OCI-LY3 (cell line): Measurements from ENCODE around the gene WAS.

Experiments
- H2AFZ ChIP-seq: fragments of 200-600, 300-600 bp; shearing (Covaris generic); 2 replicates; pipeline ENCODE4 v1.6.0; 2014; ENCODE audit warnings: antibody characterized with exemption, low read depth, low read length
- H3K27ac ChIP-seq: fragments of 200-600, 300-600 bp; sonication (generic); 2 replicates; pipeline ENCODE4 v1.5.1; 2014; ENCODE audit warnings: mild to moderate bottlenecking, low read length, moderate library complexity, mixed read lengths
- H3K27me3 ChIP-seq: fragments of 200-600, 300-600 bp; sonication (generic); 2 replicates; pipeline ENCODE4 v1.6.1; 2014; ENCODE audit warnings: low read depth, low read length, mixed read lengths
- H3K36me3 ChIP-seq: fragments of 200-600, 300-600 bp; sonication (generic); replicated peaks from 2 replicates; pipeline ENCODE3; 2014; ENCODE audit warnings: low read depth, low read length, mixed read lengths
- H3K4me1 ChIP-seq: fragments of 300-600, 200-600 bp; sonication (generic); 2 replicates; pipeline ENCODE4 v1.6.1; 2014; ENCODE audit warnings: low read length, mixed read lengths
- H3K4me2 ChIP-seq: fragments of 200-600, 300-600 bp; sonication (generic); 2 replicates; pipeline ENCODE4 v1.6.1; 2014; ENCODE audit warnings: low read length, mixed read lengths
- H3K4me3 ChIP-seq: fragments of 300-600, 200-600 bp; sonication (generic); 2 replicates; pipeline ENCODE4 v1.5.1; 2014; ENCODE audit warnings: antibody characterized with exemption, mild to moderate bottlenecking, low read length, moderate library complexity
- H3K79me2 ChIP-seq: fragments of 300-600, 200-600 bp; shearing (Covaris generic); 2 replicates; pipeline ENCODE4 v1.6.1; 2014; ENCODE audit warnings: mild to moderate bottlenecking, low read length, mixed read lengths
- H3K9ac ChIP-seq: fragments of 300-600, 200-600 bp; shearing (Covaris generic); 2 replicates; pipeline ENCODE4 v1.6.0; 2014; ENCODE audit warnings: mild to moderate bottlenecking, low read length, moderate library complexity
- H3K9me3 ChIP-seq: fragments of 200-600, 300-600 bp; shearing (Covaris generic); 2 replicates; pipeline ENCODE4 v1.6.1; 2014; ENCODE audit warnings: low read length, mixed read lengths; ENCODE audit not compliant: insufficient read depth
- H4K20me1 ChIP-seq: fragments of 200-600, 300-600 bp; sonication (generic); 2 replicates; pipeline ENCODE4 v1.6.1; 2016; ENCODE audit warnings: low read length, mixed read lengths; ENCODE audit not compliant: insufficient read depth
- CTCF ChIP-seq: fragments of 200-600, 300-600 bp; sonication (generic); IDR thresholded peaks from 2 replicates; pipeline ENCODE4 v1.5.1; 2014; ENCODE audit warnings: antibody characterized with exemption, low read length, low read depth
- EZH2phosphoT487 ChIP-seq: fragments of 200-600 bp; shearing (Covaris generic); IDR thresholded peaks from 2 replicates; pipeline ENCODE4 v1.6.1; 2018; ENCODE audit warnings: antibody characterized with exemption, mixed run types, low read depth

WAS gene

DNA sequence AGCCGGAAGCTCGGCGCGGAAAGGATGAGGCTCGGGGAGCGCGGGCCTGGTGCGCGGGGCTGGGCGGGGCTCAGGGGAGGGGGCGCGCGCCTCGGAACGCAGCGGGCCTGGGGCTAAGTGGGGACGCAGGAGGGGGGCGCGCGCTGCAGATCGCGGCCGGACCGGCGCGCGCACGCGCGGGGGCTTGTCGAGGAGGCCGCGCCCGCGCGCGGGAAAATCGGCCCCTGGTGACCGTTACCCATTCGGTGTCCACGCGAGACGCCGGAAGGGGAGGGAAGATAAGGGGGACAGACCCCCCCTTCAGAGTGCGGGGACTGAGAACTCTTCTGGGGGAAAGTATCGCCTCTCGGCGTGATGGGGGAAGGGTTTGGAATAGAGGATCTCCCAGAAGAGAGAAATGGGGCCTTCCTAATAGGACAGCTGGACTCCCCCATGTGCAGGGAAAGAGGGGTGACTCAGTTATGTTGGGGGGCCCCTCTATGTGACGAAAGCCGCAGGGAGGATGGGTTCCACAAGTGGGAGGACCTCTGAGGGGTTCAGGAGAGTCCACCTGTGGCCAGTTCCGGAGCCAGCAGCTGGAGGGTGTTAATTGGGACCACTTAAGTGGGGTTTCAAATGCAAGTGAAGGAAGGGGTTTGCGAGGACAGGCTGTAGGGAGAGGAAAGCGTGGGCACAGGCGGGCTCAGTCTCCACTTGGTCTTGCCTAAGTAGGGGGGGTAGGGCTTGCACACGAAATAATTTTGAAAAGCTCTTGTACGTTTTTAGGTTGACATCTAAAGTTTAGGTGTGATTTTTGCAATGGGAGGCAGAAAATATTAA, 13.5 kb downstream of the WAS start:
- Histone ChIP-seq H3K9ac (peak overlapping the region; percentile 91), H3K4me3 (peak overlapping the region; percentile 100), H3K27me3 (no peaks in the 10 kb centered on the region), H3K27ac (peak overlapping the region; percentile 67), H2AFZ (0 out of 2 replicates have a peak overlapping the region, but pooled peaks have one; percentile 30), H3K4me1 (peaks cover 14% of the 10 kb centered on the region), H3K4me2 (peak overlapping the region; percentile 93), H3K36me3 (peaks cover 25% of the 10 kb centered on the region), H4K20me1 (no peaks in the 10 kb centered on the region), H3K9me3 (no peaks in the 10 kb centered on the region), H3K79me2 (peaks cover 52% of the 10 kb centered on the region)
- TF ChIP-seq EZH2phosphoT487 (no peak), CTCF (no peak)

DNA sequence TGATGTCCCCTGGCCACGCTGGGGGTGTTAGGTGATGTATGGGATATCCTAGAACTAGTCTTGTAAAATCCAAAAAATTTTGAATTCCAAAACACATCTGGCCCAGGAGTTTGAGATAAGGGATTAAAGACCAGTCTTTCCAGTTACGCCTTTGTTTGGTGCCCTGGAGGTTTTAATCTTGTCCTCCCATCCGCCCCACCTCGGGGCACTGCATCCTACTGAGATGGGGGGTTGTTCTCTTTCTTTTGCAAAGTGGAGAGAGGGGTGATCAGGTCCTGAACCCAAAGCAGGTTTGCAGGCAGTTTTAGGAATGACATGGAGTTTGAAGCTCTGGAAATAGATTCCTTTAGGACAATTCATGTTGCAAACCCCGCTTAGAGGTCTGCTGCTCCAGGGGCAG, 14.7 kb downstream of the WAS start:
- H3K9me3 ChIP-seq: no peaks in the 10 kb centered on the region
- H2AFZ ChIP-seq: no peak overlapping the region
- H3K4me3 ChIP-seq: 0 out of 2 replicates have a peak overlapping the region, but pooled peaks have one; percentile 100
- no peaks in the 10 kb centered on the region for H3K27me3 ChIP-seq
- H3K36me3 ChIP-seq: peaks cover 31% of the 10 kb centered on the region
- H3K4me1 ChIP-seq: peaks cover 14% of the 10 kb centered on the region
- TF ChIP-seq CTCF: no peak
- TF ChIP-seq EZH2phosphoT487: no peak
- no peaks in the 10 kb centered on the region for H4K20me1 ChIP-seq
- H3K79me2 ChIP-seq: peaks cover 52% of the 10 kb centered on the region
- H3K9ac ChIP-seq: no peak overlapping the region
- no peak overlapping the region for H3K4me2 ChIP-seq
- H3K27ac ChIP-seq: no peak overlapping the region

- H2AFZ ChIP-seq: no peak overlapping the region
- no peaks in the 10 kb centered on the region for H3K27me3 ChIP-seq
- no peak overlapping the region for H3K27ac ChIP-seq
- no peak overlapping the region for H3K9ac ChIP-seq
- H3K9me3 ChIP-seq: no peaks in the 10 kb centered on the region
- H3K4me3 ChIP-seq: no peak overlapping the region
- H3K4me1 ChIP-seq: peaks cover 10% of the 10 kb centered on the region
- H3K79me2 ChIP-seq: peaks cover 60% of the 10 kb centered on the region
- TF ChIP-seq EZH2phosphoT487: no peak
- TF ChIP-seq CTCF: no peak
- no peaks in the 10 kb centered on the region for H4K20me1 ChIP-seq
- no peak overlapping the region for H3K4me2 ChIP-seq
- H3K36me3 ChIP-seq: peaks cover 37% of the 10 kb centered on the region
Observed at GRCh38 chrX:48700246-48700645, 16.6 kb downstream of the WAS start.

GRCh38 chrX:48700951-48701653, 17.5 kb downstream of the WAS start:
- Histone ChIP-seq H4K20me1 (no peaks in the 10 kb centered on the region), H3K9ac (no peak overlapping the region), H2AFZ (no peak overlapping the region), H3K79me2 (peaks cover 55% of the 10 kb centered on the region), H3K27ac (no peak overlapping the region), H3K36me3 (peaks cover 37% of the 10 kb centered on the region), H3K4me2 (no peak overlapping the region), H3K9me3 (no peaks in the 10 kb centered on the region), H3K4me1 (0 out of 2 replicates have a peak, but pooled peaks cover 4% of the 10 kb centered on the region), H3K4me3 (no peak overlapping the region), H3K27me3 (no peaks in the 10 kb centered on the region)
- TF ChIP-seq EZH2phosphoT487 (no peak), CTCF (no peak)
